Raji (cell line): ENCODE measurements around the gene NAT9.

Experiments used
- POLR2A ChIP-seq: IDR thresholded peaks from 2 replicates; pipeline ENCODE4 v1.6.1; 2011; ENCODE audit warnings: low read depth, low read length, control low read depth; ENCODE audit not compliant: insufficient read depth

The NAT9 gene

DNA sequence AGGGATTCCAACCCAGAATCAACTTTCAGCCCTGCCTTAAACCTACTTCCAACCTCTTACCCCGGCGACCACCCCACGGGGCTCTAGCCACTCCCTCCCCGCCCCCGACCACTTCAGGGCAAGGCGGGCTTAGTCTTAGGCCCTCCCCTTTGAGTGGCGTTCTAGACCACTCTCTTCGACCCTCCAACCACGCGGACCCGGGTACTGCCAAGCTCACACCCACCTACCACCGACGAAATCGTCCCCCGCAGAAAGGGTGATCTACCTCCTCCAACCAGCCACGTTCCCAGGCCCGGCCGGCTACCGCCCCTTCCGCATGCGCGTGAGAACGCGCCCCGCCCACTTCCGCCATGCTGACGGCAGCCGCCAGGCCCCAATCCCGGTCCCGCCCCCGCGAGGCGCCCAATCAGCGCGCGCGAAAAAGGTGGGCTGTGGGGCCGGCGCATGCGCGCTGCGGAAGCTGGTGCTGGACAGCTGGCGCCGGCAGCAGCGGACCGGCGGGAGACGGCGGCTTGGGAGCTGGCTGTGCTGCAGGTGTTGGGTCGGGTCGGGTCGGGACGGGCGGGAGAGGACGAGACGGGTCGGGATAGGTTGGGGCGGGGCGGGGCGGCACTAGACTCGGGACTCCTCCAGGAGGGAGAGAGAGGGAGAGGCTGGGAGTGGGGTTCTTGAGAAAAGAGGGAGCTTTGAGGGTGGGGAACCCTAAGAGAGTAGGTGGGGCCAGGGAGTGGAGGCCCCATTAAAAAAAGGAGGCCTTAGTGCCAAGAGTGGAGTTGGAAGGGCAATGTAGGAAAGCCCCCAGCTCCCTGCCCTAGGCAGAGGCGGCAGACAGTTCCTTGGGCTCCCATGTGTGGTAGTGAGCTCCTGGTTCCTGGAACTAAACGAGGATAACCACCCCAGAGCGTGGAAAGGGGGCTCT, at the start of gene NAT9:
NAT9 (minus strand) TSS at position 302 of the 919 bp plus-strand sequence. CDS start 647 bp downstream, outside the sequence.
- peak; percentile 84 for TF ChIP-seq POLR2A

DNA sequence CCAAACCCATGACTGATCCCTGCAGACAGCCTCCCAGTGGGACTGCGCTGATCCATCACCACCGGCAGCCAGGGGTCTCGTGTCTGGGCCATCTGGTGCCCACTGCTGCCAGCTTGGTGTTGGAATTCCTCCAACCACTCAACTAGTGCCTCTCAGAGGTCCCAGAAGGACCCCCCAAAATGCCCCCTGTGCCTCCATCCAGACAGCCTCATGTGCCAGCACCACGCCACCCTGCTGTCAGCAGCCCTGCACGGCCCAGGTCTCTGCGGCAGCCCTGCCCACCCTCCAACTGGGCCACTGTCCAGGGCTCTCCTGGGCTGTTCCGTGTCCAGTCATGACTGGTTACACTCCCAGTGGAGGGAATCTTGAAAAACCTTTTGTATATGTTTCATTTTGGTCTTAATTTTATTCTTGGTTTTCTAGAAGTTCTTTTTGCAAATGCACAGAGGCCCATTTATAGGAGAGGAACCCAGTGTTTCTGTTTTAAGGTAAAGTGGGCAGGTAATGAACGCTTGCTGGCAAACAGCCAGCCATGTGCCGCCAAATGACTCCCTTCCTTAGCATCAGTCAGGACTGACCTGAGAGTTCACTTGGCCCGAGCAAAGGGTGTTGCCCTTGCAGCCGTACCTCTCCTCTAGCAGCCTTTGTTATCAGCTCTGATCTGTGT, 48.9 kb upstream of the NAT9 start:
- TF ChIP-seq POLR2A = no peak

DNA sequence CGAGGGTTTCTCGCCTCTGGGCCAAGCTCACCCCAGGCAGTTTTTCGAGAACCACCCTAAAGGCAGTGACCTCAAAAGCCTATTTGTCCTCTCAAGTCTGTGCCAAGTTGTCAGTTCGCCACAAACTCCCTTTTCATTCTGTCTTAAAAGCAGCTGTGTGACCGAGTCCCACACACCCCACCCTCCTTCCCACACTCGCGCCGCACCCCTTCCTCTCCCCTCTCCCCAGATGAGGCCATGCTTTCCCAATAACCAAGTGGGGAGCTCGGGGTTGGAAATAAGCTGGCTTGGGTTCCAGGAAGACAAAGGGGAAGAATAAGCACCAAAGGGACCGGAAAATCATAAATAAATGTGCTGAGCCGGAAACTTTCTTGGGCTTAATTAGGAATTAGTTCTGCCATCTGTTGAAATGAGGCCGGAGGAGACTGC, 46.8 kb upstream of the NAT9 start:
- TF ChIP-seq POLR2A = no peak

DNA sequence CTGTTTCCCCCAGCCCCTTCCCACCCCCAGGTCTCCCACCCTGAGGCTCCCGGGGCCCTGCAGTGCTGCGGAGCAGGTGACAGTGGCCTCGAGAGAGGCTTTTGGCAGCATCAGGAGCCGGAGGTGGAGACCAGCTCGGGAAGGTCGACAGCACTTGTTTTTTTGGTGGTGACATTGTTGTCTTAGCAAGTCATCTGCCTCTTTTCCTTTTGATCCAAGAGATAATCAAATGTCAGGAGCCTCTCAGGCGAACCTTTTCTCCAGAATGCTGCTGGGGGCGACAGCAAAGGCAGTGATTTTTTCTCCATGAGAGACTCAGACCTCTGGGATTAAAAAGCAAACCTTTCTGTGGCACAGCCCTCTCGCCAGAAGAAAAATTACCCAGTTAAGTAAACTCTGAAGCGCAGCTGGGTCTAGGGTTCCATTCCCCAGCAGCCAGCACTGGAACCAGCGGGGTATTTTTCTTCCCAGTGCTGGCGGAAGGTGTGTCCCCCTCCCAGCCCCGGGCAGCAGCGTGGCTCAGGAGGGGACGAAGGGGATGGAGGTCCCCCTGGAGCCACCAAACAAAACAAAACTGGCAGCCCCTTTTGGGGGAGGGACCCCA, 46.3 kb upstream of the NAT9 start:
- TF ChIP-seq POLR2A = no peak

- no peak for TF ChIP-seq POLR2A
These were observed 45.6 kb upstream of the NAT9 start for GRCh38 chr17:74821655-74822334.

DNA sequence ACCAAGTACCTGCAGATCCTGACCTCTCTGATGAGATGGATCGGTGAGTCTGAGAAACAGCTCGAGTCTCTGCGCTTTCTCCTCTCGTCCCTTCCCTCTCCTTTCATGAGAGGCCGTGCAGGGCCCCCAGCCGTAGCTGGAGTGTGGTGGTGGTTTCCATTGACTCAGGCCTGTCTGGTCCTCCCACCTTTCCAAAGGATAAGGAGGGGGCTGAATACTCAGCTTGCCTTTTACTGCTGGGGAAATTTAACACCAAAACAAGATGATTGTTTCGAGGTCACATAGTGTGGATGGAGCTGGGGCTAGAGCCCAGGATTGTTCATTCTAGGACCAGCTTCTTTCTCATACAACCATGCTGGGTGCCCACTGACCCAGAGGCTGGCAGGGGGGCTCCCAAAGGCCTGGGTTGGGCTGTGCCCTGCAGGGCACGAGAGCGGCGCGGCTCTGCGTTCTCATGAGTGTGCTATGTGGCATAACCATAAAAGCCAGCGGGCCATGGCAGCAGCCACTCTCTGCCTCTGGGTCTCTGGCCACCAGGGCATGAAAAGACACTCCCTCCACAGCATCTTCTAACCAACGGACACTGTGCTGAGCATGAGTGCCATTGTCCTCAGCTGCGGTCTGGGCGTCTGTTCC, 43.8 kb upstream of the NAT9 start:
- no peak for TF ChIP-seq POLR2A

DNA sequence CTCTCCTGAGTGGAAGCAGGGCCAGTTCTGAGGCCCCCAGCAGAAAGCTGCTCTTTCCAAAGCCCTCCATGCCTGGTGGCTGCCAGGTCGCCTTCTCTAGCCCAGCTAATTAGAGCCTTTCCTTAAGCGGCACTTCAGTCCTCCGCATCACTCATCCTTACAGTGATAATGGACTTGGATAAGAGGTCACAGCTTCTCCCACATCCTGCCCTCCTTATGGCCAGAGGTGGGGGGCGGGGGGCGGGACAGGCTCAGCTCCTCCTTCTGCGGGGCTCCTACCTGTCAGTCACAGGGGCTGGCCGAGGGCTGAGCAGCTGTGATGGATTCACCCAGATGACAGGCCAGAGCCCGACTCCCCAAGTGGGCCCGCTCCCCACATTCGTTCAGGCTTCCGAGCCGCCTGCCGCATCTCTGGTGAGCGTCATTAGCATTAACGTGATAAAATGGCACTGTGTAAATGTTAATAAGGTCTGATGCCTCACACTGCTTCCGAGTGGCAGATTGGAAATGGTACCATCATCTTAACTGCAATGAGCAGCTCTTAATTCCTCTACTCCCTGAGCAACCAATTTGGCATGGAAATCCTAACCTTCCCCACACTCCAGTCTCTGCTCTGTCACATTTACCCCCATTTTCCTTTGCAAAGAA, 42.3 kb upstream of the NAT9 start:
- no peak for TF ChIP-seq POLR2A

DNA sequence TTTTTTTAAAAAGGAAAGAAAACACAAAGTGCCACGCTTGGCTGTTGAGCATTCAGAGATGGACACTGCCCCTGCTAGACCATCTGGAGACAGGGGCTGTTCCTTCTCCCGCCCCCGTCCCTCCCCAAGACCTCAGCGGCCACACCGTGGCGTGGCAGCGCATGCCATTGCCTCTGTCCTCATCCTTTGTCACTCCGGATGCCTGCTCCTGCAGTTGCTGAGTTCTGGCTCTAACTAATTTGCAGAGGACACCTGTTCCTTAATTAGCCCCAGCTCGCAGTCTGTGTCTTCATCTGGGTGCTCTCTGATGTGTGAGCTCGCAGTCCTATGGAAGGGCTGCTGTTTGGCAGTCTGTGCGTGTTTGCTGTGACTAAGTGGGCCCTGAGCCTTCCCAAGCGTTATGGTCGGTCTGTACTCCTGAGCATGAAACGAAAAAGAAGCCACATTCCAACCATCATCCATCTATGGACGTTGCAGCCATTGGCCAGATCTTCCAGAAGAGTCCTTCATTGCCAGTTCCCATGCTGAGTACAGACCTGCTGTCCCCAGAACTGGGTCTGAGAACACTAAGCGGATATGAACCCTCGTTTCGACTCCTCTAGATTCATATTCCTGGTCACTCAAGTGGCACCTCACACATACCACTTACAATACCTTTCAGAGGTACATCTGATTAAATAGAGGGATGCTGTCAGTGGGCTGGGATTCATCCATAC, 40.9 kb upstream of the NAT9 start:
- no peak for TF ChIP-seq POLR2A

DNA sequence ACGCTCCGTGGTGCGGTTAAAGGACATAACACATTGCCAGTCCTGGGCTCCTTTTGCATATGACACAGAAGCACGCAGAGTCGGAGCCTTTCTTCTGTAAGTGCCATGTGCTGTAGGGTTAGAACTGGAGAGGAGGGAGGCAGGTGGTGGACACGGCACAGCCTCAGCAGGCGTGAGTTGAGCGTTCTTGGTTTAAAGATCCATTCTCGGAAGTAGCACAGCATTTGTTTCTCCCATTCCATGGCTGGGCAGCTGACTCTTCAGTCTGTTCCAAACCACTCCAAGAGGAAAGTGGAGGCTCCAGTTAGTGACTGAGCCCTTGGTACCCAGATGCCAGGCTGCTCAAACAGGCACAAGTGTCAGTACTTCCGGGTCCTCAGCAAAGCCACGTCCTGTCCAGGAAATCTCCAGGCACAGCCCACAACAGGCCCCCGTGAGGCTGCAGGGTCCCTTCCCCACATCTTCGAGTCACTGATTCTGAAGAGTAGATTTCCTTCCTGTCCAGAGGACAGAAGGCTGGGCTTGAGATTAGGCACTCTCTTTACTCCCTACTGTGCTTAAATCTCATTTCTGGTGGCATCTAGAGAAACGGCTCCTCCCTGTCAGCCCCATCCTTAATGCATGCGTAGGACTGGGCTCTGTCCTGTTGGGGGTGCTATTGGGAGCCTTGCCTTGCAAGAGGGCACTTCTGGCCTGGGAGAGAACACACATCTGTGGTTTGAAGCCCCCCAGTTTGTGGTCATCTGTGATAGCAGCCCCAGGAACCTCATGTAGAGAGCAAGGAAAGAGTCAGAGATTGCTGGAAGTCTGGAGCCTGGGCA, 39.6 kb upstream of the NAT9 start:
- TF ChIP-seq POLR2A = no peak

DNA sequence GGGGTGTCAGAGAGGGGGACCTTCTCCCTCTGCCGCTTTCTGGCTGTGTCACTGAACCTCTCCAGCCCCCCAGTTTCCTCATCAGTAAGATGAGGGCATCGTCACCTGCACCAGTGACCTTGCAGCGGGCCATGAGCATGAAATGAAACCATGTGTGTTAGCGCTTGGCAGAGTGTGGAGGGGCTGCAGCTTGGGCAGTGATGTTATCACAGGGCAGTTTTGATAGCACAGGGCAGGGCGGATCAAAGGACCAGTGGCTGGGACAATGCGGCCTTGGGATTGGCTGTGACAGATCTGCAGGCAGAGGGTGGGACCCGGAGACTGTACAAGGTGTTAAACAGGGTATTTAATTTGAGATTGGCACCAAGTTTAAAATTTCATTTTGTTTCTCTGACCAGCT, 38.9 kb upstream of the NAT9 start:
- TF ChIP-seq POLR2A = no peak

GRCh38 chr17:74814453-74814852, 38.3 kb upstream of the NAT9 start:
- no peak for TF ChIP-seq POLR2A

- TF ChIP-seq POLR2A = no peak
These were observed 36.2 kb upstream of the NAT9 start for GRCh38 chr17:74812109-74813009.
